ENCODE measurements around the gene IGFL4. TPM values are rescaled to one million over a fixed set of nuclear protein-coding genes. Genes with fewer than 3 reads are reported as not detected.

The IGFL4 gene
- total RNA-seq, 1 donor from 2014 or later = 0.20 TPM

GRCh38 chr19:45990113-45990728 lies 50.6 kb downstream of the IGFL4 start:
- peaks cover 10% of the 10 kb centered on the region for H3K27me3 Mint-ChIP-seq (ENCODE audit: unreplicated experiment)
- peaks cover 8% of the 10 kb centered on the region for H3K9me3 Mint-ChIP-seq (ENCODE audit: unreplicated experiment)
- no peak overlapping the region for H3K4me3 Mint-ChIP-seq (ENCODE audit: unreplicated experiment)
- H3K36me3 Mint-ChIP-seq (ENCODE audit: unreplicated experiment) = peaks cover 4% of the 10 kb centered on the region
- no peaks in the 10 kb centered on the region for H3K4me1 Mint-ChIP-seq (ENCODE audit: low read depth, unreplicated experiment)
- no peak for DNase-seq
- H3K27ac Mint-ChIP-seq (ENCODE audit: unreplicated experiment) = no peak overlapping the region
- TF ChIP-seq, protein P1, sequence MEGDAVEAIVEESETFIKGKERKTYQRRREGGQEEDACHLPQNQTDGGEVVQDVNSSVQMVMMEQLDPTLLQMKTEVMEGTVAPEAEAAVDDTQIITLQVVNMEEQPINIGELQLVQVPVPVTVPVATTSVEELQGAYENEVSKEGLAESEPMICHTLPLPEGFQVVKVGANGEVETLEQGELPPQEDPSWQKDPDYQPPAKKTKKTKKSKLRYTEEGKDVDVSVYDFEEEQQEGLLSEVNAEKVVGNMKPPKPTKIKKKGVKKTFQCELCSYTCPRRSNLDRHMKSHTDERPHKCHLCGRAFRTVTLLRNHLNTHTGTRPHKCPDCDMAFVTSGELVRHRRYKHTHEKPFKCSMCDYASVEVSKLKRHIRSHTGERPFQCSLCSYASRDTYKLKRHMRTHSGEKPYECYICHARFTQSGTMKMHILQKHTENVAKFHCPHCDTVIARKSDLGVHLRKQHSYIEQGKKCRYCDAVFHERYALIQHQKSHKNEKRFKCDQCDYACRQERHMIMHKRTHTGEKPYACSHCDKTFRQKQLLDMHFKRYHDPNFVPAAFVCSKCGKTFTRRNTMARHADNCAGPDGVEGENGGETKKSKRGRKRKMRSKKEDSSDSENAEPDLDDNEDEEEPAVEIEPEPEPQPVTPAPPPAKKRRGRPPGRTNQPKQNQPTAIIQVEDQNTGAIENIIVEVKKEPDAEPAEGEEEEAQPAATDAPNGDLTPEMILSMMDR (IDR thresholded peaks at IDR 0.05; ENCODE audit: partially characterized antibody, unreplicated experiment) = no peak

Small RNA genes within 50 kb of the gene (microRNA-seq; reads per million reads assigned to microRNA genes)
- gene MIR769 (ENCODE audit: unreplicated experiment) = 2,141 reads per million, percentile 93 among the genes with 10 or more reads in this experiment

Other genes starting within 250 kb of the IGFL4 start
- gene DMWD, start 248.2 kb downstream of the IGFL4 start, total RNA-seq (ENCODE audit: unreplicated experiment) = 123 TPM
- gene RSPH6A, start 225.7 kb downstream of the IGFL4 start, total RNA-seq (ENCODE audit: unreplicated experiment) = 0.61 TPM
- gene SYMPK, start 177.9 kb downstream of the IGFL4 start, total RNA-seq (ENCODE audit: unreplicated experiment) = 78.1 TPM
- gene FOXA3, start 176.7 kb downstream of the IGFL4 start, total RNA-seq (ENCODE audit: unreplicated experiment) = 1.0 TPM
- gene IRF2BP1, start 154.9 kb downstream of the IGFL4 start, total RNA-seq (ENCODE audit: unreplicated experiment) = 19.2 TPM
- 7.1 TPM for gene MYPOP, start 138.4 kb downstream of the IGFL4 start, total RNA-seq (ENCODE audit: unreplicated experiment)
- not detected for gene NANOS2, start 126.2 kb downstream of the IGFL4 start, total RNA-seq (ENCODE audit: unreplicated experiment)
- 163 TPM for gene NOVA2, start 67.1 kb downstream of the IGFL4 start, total RNA-seq (ENCODE audit: unreplicated experiment)
- gene CCDC61, start 45.5 kb downstream of the IGFL4 start, total RNA-seq (ENCODE audit: unreplicated experiment) = 33.5 TPM
- gene PGLYRP1, start 17.9 kb downstream of the IGFL4 start, total RNA-seq (ENCODE audit: unreplicated experiment) = not detected
- not detected for gene IGFL3, start 83.7 kb upstream of the IGFL4 start, total RNA-seq (ENCODE audit: unreplicated experiment)
- gene IGFL2, start 107.2 kb upstream of the IGFL4 start, total RNA-seq (ENCODE audit: unreplicated experiment) = not detected
- not detected for gene IGFL1, start 188.7 kb upstream of the IGFL4 start, total RNA-seq (ENCODE audit: unreplicated experiment)